SU-DHL-6 (cell line): ENCODE results near the gene GPS2.

Experiments
- EZH2phosphoT487 ChIP-seq: fragments of 200-600 bp; sonication (generic), shearing (Covaris generic); conservative IDR thresholded peaks from 2 replicates; pipeline ENCODE4 v1.6.1; 2018; ENCODE audit warnings: mild to moderate bottlenecking, antibody characterized with exemption, low read length, moderate library complexity, mixed read lengths
- TF ChIP-seq, protein P1 (sequence below): fragments of 200-600 bp; sonication (generic); IDR thresholded peaks from one replicate; pipeline ENCODE4 v1.5.1; 2017; ENCODE audit warnings: antibody characterized with exemption, mild to moderate bottlenecking, low read length, moderate library complexity; ENCODE audit not compliant: insufficient read depth, poor library complexity, severe bottlenecking

- TF ChIP-seq, protein P1, sequence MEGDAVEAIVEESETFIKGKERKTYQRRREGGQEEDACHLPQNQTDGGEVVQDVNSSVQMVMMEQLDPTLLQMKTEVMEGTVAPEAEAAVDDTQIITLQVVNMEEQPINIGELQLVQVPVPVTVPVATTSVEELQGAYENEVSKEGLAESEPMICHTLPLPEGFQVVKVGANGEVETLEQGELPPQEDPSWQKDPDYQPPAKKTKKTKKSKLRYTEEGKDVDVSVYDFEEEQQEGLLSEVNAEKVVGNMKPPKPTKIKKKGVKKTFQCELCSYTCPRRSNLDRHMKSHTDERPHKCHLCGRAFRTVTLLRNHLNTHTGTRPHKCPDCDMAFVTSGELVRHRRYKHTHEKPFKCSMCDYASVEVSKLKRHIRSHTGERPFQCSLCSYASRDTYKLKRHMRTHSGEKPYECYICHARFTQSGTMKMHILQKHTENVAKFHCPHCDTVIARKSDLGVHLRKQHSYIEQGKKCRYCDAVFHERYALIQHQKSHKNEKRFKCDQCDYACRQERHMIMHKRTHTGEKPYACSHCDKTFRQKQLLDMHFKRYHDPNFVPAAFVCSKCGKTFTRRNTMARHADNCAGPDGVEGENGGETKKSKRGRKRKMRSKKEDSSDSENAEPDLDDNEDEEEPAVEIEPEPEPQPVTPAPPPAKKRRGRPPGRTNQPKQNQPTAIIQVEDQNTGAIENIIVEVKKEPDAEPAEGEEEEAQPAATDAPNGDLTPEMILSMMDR: no peak
- TF ChIP-seq EZH2phosphoT487: no peak
Measured at GRCh38 chr17:7262935-7263800, 52.0 kb downstream of the GPS2 start.
